ENCODE results near the gene CD46.

- TF ChIP-seq CTCF (conservative IDR thresholded peaks at IDR 0.05) (no peak), EZH2 (IDR thresholded peaks at IDR 0.05; ENCODE audit: low read depth) (no peak)
Measured at GRCh38 chr1:207810606-207811295, 58.9 kb downstream of the CD46 start.
